ENCODE measurements around the gene LRGUK.

- no peak for TF ChIP-seq ETS1 (IDR thresholded peaks at IDR 0.05)
- TF ChIP-seq CTCF (conservative IDR thresholded peaks at IDR 0.05; ENCODE audit: low read depth in 2 of 2), result no peak
- TF ChIP-seq ZNF462 (CRISPR knock-in tag; IDR thresholded peaks at IDR 0.05), result no peak
- no peak for TF ChIP-seq ZNF114 (CRISPR knock-in tag; IDR thresholded peaks at IDR 0.05)
- TF ChIP-seq EZH2 (IDR thresholded peaks at IDR 0.05; ENCODE audit: low read depth, unreplicated experiment), result no peak
- no peak for TF ChIP-seq EZH2phosphoT487 (IDR thresholded peaks at IDR 0.05; ENCODE audit: unreplicated experiment)
- no peak for TF ChIP-seq POLR2AphosphoS5 (IDR thresholded peaks at IDR 0.05; ENCODE audit: low read depth)
- no peak for TF ChIP-seq REST (IDR thresholded peaks at IDR 0.05; ENCODE audit: unreplicated experiment)
Observed at GRCh38 chr7:134085311-134085710, 41.8 kb upstream of the LRGUK start.
